Smooth muscle cell of trachea (primary cell): ENCODE data around the gene ZNF496. TPM values are rescaled to one million over a fixed set of nuclear protein-coding genes. Genes with fewer than 3 reads are reported as not detected.

ENCODE experiments used
- total RNA-seq: library from RNA; depleted of rRNA; stranded (reverse); fragments of >200 nt; gene quantifications from 2 replicates; pipeline ENCODE4 v1.2.1, GENCODE V29; 2014

The ZNF496 gene
- 19.9 and 22.2 TPM in 2 replicates for total RNA-seq

DNA sequence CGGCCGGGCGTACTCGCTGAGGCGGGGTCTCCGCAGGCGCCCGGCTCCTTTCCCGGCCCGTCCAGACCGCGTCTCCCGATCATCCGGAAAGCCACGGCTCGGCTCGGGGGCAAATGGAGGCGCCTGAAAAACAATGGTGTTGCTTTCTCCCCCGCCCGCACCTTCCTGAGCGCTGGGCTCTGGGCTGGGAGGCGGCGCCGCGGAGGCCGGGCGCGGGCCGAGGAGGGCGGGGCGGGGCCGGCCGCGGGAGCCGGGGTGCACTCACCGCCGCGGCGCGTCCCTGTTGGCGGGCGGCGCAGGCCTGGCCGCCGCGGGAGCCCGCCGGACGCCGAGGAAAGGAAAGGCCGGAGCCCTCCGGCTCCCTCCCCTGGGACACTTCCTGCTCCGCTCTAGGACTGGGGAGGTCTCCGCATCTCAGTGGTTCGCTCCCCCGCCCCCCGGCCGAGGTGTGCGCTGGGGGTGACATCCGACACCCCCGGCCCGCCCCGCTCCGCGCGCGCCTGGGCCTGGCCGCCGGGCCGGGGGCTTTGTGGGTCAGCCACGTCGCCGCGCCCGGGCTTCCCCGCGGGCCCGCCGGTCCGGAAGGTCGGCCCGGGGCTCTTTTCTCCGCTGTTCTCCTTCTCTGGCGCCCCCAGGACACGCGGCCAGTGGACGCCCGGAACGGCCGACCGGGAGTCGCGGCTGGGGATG lies at the start of gene ZNF496:
ZNF496 (minus strand) TSS at position 343 of the 690 bp plus-strand sequence. CDS start 2,289 bp downstream, outside the sequence.

DNA sequence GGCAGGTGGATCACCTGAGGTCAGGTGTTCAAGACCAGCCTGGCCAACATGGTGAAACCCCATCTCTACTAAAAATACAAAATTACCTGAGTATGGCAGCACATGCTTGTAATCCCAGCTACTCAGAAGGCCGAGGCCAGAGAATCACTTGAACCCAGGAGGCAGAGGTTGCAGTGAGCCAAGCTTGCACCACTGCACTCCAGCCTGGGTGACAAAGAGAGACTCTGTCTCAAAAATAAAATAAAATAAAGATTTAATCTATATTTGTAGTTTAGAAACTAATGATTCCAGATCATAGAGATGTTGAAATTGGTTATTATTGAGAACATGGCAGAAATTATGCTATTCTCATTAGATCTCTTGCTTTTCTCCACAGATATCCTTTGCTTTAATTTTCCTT lies 75.9 kb downstream of the ZNF496 start, which contains the start of gene VN1R5:
VN1R5 (plus strand) TSS at position 301 of the 400 bp plus-strand sequence.

Other genes with a start within 250 kb of the ZNF496 start
- gene ZNF669, start 227.5 kb downstream of the ZNF496 start, total RNA-seq: 8.3 and 10.5 TPM in 2 replicates
- 29.5 and 37.7 TPM in 2 replicates for gene ZNF124, start 159.8 kb downstream of the ZNF496 start, total RNA-seq
- gene VN1R5, start 75.8 kb downstream of the ZNF496 start, total RNA-seq: not detected in 2 replicates
- under 0.01 TPM in 1 of 2 replicates, not detected in the other for gene NLRP3, start 84.3 kb upstream of the ZNF496 start, total RNA-seq
- gene OR2B11, start 126.2 kb upstream of the ZNF496 start, total RNA-seq: not detected in 2 replicates
- gene OR2C3, start 204.6 kb upstream of the ZNF496 start, total RNA-seq: not detected in 2 replicates
- gene GCSAML, start 217.3 kb upstream of the ZNF496 start, total RNA-seq: not detected in 2 replicates